CD14-positive monocyte (primary cell): ENCODE data around the gene TRAK2. TPM values are rescaled to one million over a fixed set of nuclear protein-coding genes. Genes with fewer than 3 reads are reported as not detected.

Experiments
- DNase-seq, 3 donors: peaks; one replicate each; pipeline ENCODE4 v3.0.0-alpha.2; 2011 to 2022
- H2AFZ ChIP-seq: 2 replicates; pipeline ENCODE4 v1.6.0; 2012; ENCODE audit warnings: mild to moderate bottlenecking, low read depth, low read length, inconsistent platforms; ENCODE audit not compliant: insufficient read depth, poor library complexity, severe bottlenecking
- H3K27ac ChIP-seq, 2 donors: 1 replicate in 1 of 2; 2 replicates in 1 of 2; pipeline ENCODE4 v1.5.1; 2012 to 2013; ENCODE audit warnings: low read length in 2 of 2, control low read depth in 1 of 2, inconsistent platforms in 1 of 2, low read depth in 1 of 2, mild to moderate bottlenecking in 1 of 2
- H3K27me3 ChIP-seq, 2 donors: one replicate each; pipeline versions ENCODE4 v1.6.0 to v1.6.1; 2011 to 2013; ENCODE audit warnings: low read length in 2 of 2; ENCODE audit not compliant: control insufficient read depth in 2 of 2, insufficient read depth in 2 of 2
- H3K36me3 ChIP-seq, 2 donors: replicated peaks in 1 of 2; 1 replicate in 1 of 2; 2 replicates in 1 of 2; pipeline versions ENCODE4 v1.5.1 to v1.6.1; 2012 to 2013; ENCODE audit warnings: low read length in 2 of 2, control low read depth in 1 of 2, inconsistent platforms in 1 of 2, mild to moderate bottlenecking in 1 of 2; ENCODE audit not compliant: insufficient read depth in 2 of 2, control insufficient read depth in 1 of 2
- H3K4me1 ChIP-seq, 2 donors: 1 replicate in 1 of 2; 2 replicates in 1 of 2; pipeline versions ENCODE4 v1.5.1 to v1.6.1; 2012 to 2013; ENCODE audit warnings: low read length in 2 of 2, control low read depth in 1 of 2, inconsistent platforms in 1 of 2, mild to moderate bottlenecking in 1 of 2, moderate library complexity in 1 of 2; ENCODE audit not compliant: insufficient read depth in 2 of 2, control insufficient read depth in 1 of 2
- H3K4me2 ChIP-seq: replicated peaks from 2 replicates; pipeline ENCODE3; 2012; ENCODE audit warnings: low read length, moderate library complexity, mild to moderate bottlenecking; ENCODE audit not compliant: poor library complexity, severe bottlenecking; ENCODE audit errors: extremely low read depth
- H3K4me3 ChIP-seq, 3 experiments: fragments of 200-600 bp in 1 of 3; sonication (generic) in 1 of 3; replicated peaks in 1 of 3; 1 replicate in 2 of 3; 2 replicates in 1 of 3; pipeline ENCODE4 v1.5.1; 2011 to 2013; ENCODE audit warnings: low read length in 3 of 3, mild to moderate bottlenecking in 3 of 3, control low read depth in 2 of 3, low read depth in 2 of 3, inconsistent platforms in 1 of 3, moderate library complexity in 1 of 3
- H3K79me2 ChIP-seq: 2 replicates; pipeline ENCODE4 v1.6.0; 2012; ENCODE audit warnings: mild to moderate bottlenecking, control low read depth, inconsistent platforms, low read length, moderate library complexity; ENCODE audit not compliant: insufficient read depth
- H3K9ac ChIP-seq: 2 replicates; pipeline ENCODE4 v1.6.0; 2017; ENCODE audit warnings: low read length, mild to moderate bottlenecking; ENCODE audit not compliant: insufficient read depth, poor library complexity, severe bottlenecking
- H3K9me3 ChIP-seq, 2 donors: replicated peaks in 1 of 2; 1 replicate in 1 of 2; 2 replicates in 1 of 2; pipeline versions ENCODE4 v1.5.1 to v1.6.1; 2012 to 2013; ENCODE audit warnings: low read length in 2 of 2, control low read depth in 1 of 2; ENCODE audit not compliant: control insufficient read depth in 1 of 2, insufficient read depth in 1 of 2
- H4K20me1 ChIP-seq: 2 replicates; pipeline ENCODE4 v1.6.0; 2012; ENCODE audit warnings: mild to moderate bottlenecking, low read length, control low read depth, moderate library complexity; ENCODE audit not compliant: insufficient read depth
- H3K27ac Mint-ChIP-seq, 7 donors: one replicate each; pipeline ENCODE4 v1.8.0; 2020; ENCODE audit warnings: mild to moderate bottlenecking in 7 of 7, mixed read lengths in 7 of 7, moderate library complexity in 6 of 7, inconsistent platforms in 2 of 7
- H3K27me3 Mint-ChIP-seq, 3 donors: one replicate each; pipeline ENCODE4 v1.8.0; 2021 to 2022; ENCODE audit warnings: low read depth in 3 of 3, mild to moderate bottlenecking in 3 of 3, mixed read lengths in 3 of 3, moderate library complexity in 3 of 3, inconsistent platforms in 1 of 3
- H3K36me3 Mint-ChIP-seq, 2 donors: one replicate each; pipeline ENCODE4 v1.8.0; 2020; ENCODE audit warnings: mixed read lengths in 2 of 2, inconsistent platforms in 1 of 2, mild to moderate bottlenecking in 1 of 2
- H3K4me1 Mint-ChIP-seq: one replicate; pipeline ENCODE4 v1.8.0; 2020; ENCODE audit warnings: mild to moderate bottlenecking, mixed read lengths
- H3K4me3 Mint-ChIP-seq, 2 donors: one replicate each; pipeline ENCODE4 v1.8.0; 2020; ENCODE audit warnings: mild to moderate bottlenecking in 2 of 2, mixed read lengths in 2 of 2, moderate library complexity in 1 of 2
- H3K9me3 Mint-ChIP-seq, 7 donors: one replicate each; pipeline ENCODE4 v1.8.0; 2020 to 2022; ENCODE audit warnings: mixed read lengths in 7 of 7, mild to moderate bottlenecking in 6 of 7, moderate library complexity in 6 of 7, inconsistent platforms in 2 of 7
- WGBS: methylation state at CpG from one replicate; pipeline ENCODE4 v1.1.5; 2013; ENCODE audit warnings: missing lambda C conversion rate; ENCODE audit not compliant: insufficient coverage; 5-methylcytosine and 5-hydroxymethylcytosine counted together
- intact Hi-C, 2 donors: fragments of 100-400 bp; cut with micrococcal nuclease; formaldehyde crosslinking; loops; one replicate each; pipeline versions ENCODE4 v1.15.0 to v1.15.1; 2023
- polyA plus RNA-seq, 3 donors: library from polyadenylated mRNA; depleted of rRNA in 1 of 3; unstranded in 2 of 3; stranded (reverse) in 1 of 3; fragments of 300-500 nt in 2 of 3; fragments of >200 nt in 1 of 3; fragmentation: Illumina TruSeq in 2 of 3; gene quantifications; 1 replicate in 2 of 3; 2 replicates in 1 of 3; pipeline ENCODE4 v1.2.3, GENCODE V29; 2012 to 2021
- TF ChIP-seq, protein P1 (sequence below): fragments of 200-600 bp; IDR thresholded peaks from one replicate; pipeline ENCODE4 v1.8.0; 2022; ENCODE audit warnings: antibody characterized with exemption, mild to moderate bottlenecking

Gene TRAK2
- polyA plus RNA-seq, 3 donors = 7.6 to 16.8 (median 15.3) TPM

DNA sequence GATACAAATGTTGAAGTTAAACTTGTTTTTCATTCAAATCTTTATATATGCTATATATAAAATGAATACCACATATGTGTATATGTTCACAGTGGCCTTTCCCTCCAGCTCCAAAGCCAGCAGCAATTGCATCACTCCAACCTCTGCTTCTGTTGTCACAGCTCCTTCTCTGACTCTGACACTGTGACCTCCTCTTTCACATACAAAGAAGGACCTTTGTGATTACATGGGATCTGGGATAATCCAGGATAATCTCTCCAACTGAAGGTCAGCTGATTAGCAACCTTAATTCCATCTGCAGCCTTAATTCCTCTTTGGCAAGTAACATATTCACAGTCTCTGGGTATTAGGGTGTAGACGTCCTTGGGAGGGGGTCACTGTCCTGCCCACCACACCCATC lies 102.5 kb downstream of the TRAK2 start:
- Histone ChIP-seq H3K27ac (no peak overlapping the region), H3K79me2 (no peaks in the 10 kb centered on the region), H3K9ac (no peak overlapping the region), H3K4me1 (no peaks in the 10 kb centered on the region), H3K27me3 (no peaks in the 10 kb centered on the region), H3K9me3 (no peaks in the 10 kb centered on the region), H3K4me2 (no peak overlapping the region), H3K4me3 (no peak overlapping the region), H4K20me1 (no peaks in the 10 kb centered on the region), H2AFZ (no peak overlapping the region), H3K36me3 (peaks cover 0 to 7% of the 10 kb centered on the region in 2 donors)
- H3K9me3 Mint-ChIP-seq = peaks cover 0 to 2% (median 0%) of the 10 kb centered on the region in 7 donors
- no CpG with 5 or more reads among the region's 1 CpG for WGBS
- H3K4me1 Mint-ChIP-seq = peaks cover 4% of the 10 kb centered on the region
- TF ChIP-seq, protein P1, sequence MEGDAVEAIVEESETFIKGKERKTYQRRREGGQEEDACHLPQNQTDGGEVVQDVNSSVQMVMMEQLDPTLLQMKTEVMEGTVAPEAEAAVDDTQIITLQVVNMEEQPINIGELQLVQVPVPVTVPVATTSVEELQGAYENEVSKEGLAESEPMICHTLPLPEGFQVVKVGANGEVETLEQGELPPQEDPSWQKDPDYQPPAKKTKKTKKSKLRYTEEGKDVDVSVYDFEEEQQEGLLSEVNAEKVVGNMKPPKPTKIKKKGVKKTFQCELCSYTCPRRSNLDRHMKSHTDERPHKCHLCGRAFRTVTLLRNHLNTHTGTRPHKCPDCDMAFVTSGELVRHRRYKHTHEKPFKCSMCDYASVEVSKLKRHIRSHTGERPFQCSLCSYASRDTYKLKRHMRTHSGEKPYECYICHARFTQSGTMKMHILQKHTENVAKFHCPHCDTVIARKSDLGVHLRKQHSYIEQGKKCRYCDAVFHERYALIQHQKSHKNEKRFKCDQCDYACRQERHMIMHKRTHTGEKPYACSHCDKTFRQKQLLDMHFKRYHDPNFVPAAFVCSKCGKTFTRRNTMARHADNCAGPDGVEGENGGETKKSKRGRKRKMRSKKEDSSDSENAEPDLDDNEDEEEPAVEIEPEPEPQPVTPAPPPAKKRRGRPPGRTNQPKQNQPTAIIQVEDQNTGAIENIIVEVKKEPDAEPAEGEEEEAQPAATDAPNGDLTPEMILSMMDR = no peak
- H3K27me3 Mint-ChIP-seq = peaks cover 0 to 2% (median 0%) of the 10 kb centered on the region in 3 donors
- intact Hi-C loops = no loop called here
- DNase-seq = no peak
- peaks cover 0 to 15% of the 10 kb centered on the region in 2 donors for H3K36me3 Mint-ChIP-seq
- H3K4me3 Mint-ChIP-seq = no peak overlapping the region
- no peak overlapping the region for H3K27ac Mint-ChIP-seq

DNA sequence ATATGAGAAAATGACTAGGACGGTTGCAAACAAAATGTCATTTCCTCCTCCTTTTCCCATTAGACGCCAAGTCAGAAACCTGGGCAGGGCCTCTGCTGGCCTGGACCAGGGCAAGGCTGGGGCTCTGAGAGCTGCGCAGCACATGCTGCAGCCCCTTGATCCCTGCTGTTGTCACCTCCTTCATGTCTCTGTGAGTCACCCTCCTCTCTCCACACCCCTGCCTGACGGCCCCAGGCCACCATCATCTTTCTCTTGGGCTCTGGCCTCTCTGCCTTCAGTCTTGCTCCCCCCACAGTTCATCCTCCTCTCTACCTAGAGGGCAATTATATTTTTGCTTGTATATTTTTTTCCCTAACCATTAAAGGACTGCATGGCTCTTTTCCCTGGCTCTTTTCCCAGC lies 104.1 kb downstream of the TRAK2 start:
- H3K27ac ChIP-seq = no peak overlapping the region
- no peak for DNase-seq
- intact Hi-C loops = no loop called here
- H3K4me3 Mint-ChIP-seq = no peak overlapping the region
- TF ChIP-seq, protein P1 = no peak
- H3K4me3 ChIP-seq = no peak overlapping the region
- H3K27ac Mint-ChIP-seq = no peak overlapping the region
- peaks cover 4% of the 10 kb centered on the region for H3K4me1 Mint-ChIP-seq
- no peaks in the 10 kb centered on the region for H3K9me3 ChIP-seq
- no peak overlapping the region for H3K4me2 ChIP-seq
- peaks cover 0 to 2% (median 0%) of the 10 kb centered on the region in 7 donors for H3K9me3 Mint-ChIP-seq
- 86% methylated on average over 3 of the region's 4 CpGs for WGBS
- peaks cover 0 to 2% (median 0%) of the 10 kb centered on the region in 3 donors for H3K27me3 Mint-ChIP-seq
- H4K20me1 ChIP-seq = no peaks in the 10 kb centered on the region
- no peak overlapping the region for H3K9ac ChIP-seq
- no peaks in the 10 kb centered on the region for H3K4me1 ChIP-seq
- no peaks in the 10 kb centered on the region for H3K79me2 ChIP-seq
- peaks cover 0 to 8% of the 10 kb centered on the region in 2 donors for H3K36me3 ChIP-seq
- H3K36me3 Mint-ChIP-seq = peaks cover 5 to 19% of the 10 kb centered on the region in 2 donors
- no peak overlapping the region for H2AFZ ChIP-seq
- H3K27me3 ChIP-seq = no peaks in the 10 kb centered on the region
